ENCODE measurements around the gene BBS9. TPM values are rescaled to one million over a fixed set of nuclear protein-coding genes. Genes with fewer than 3 reads are reported as not detected.

BBS9 gene
- total RNA-seq, 2 experiments from 2014 or later: 9.2 to 9.5 TPM

GRCh38 chr7:33537104-33537477 is 407.7 kb downstream of the BBS9 start:
- Mint-ChIP-seq H3K27me3 (no peaks in the 10 kb centered on the region), H3K27ac (no peak overlapping the region), H3K4me3 (no peak overlapping the region), H3K36me3 (peaks cover 74% of the 10 kb centered on the region), H3K4me1 (ENCODE audit: low read depth) (no peaks in the 10 kb centered on the region), H3K9me3 (peaks cover 39% of the 10 kb centered on the region)
- ChIA-PET CTCF (no interaction called here), POLR2A (no interaction called here)
- DNase-seq: no peak
- intact Hi-C loops (cut with micrococcal nuclease): no loop called here

- no peak for DNase-seq
- Mint-ChIP-seq H3K9me3 (peaks cover 45% of the 10 kb centered on the region), H3K4me1 (ENCODE audit: low read depth) (no peaks in the 10 kb centered on the region), H3K27ac (no peak overlapping the region), H3K4me3 (no peak overlapping the region), H3K36me3 (peaks cover 79% of the 10 kb centered on the region), H3K27me3 (no peaks in the 10 kb centered on the region)
- intact Hi-C loops (cut with micrococcal nuclease): no loop called here
- CTCF ChIA-PET: no interaction called here
- POLR2A ChIA-PET: no interaction called here
These were observed 409.8 kb downstream of the BBS9 start for GRCh38 chr7:33539198-33539597.

DNA sequence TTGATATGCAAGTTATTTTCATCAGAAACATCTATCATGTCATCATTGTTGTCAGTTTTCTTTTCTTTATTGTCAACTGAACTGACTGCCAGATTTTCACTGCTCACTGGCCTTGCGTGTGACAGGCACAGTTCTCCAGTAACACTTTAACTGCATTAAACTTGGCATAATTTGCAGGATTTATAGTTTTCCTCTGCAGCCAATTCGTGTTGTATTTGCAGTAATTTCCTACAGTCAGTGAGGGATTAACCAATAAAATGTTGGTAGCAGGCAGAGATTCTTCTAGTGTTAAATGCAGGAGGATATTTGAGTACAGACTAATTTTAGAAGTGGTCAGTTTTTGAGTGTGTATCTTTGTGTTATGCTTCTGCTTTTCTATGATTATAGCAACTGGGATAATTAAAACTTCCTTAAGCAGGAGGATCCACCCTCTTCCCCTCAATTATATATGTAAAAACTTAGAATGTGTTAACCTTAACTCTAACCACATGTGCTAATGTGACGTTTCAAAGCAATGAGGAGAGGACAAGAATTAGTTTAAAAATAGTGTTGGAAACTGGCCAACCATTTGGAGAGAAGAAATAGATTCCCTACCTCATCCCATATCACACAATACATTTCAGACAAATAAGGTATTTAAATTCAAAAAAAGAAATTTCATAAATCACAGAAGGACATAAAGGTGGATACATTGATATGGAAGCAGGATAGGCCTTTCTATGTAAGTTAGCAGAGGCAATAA is 410.5 kb downstream of the BBS9 start:
- intact Hi-C loops (cut with micrococcal nuclease): no loop called here
- H3K36me3 Mint-ChIP-seq: peaks cover 73% of the 10 kb centered on the region
- H3K4me3 Mint-ChIP-seq: no peak overlapping the region
- H3K27me3 Mint-ChIP-seq: no peaks in the 10 kb centered on the region
- ChIA-PET POLR2A (no interaction called here), CTCF (no interaction called here)
- peaks cover 45% of the 10 kb centered on the region for H3K9me3 Mint-ChIP-seq
- no peaks in the 10 kb centered on the region for H3K4me1 Mint-ChIP-seq (ENCODE audit: low read depth)
- no peak overlapping the region for H3K27ac Mint-ChIP-seq
- no peak for DNase-seq

- H3K4me1 Mint-ChIP-seq (ENCODE audit: low read depth): no peaks in the 10 kb centered on the region
- CTCF ChIA-PET: no interaction called here
These were observed 418.5 kb downstream of the BBS9 start for GRCh38 chr7:33547880-33548279.

DNA sequence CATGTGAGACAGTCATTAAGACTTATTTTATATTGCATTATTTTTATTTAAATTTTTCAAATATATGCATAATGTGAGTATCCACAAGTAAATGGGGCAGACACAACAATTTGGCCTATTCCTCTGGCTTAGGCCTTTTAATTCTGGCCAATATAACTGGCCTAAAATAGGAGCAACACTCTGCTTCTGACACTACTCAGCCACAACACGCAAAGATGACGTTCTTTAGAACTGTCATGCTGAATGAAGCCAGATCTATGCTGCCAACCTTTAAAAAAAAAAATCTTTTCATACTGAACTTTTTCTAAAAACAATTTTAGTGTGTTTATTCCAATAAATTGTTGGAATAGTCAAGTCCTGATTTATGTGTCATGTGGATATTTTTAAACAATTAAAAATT is 421.0 kb downstream of the BBS9 start:
- no peak overlapping the region for H3K27ac Mint-ChIP-seq
- peaks cover 2% of the 10 kb centered on the region for H3K36me3 Mint-ChIP-seq
- H3K27me3 Mint-ChIP-seq: no peaks in the 10 kb centered on the region
- H3K4me1 Mint-ChIP-seq (ENCODE audit: low read depth): no peaks in the 10 kb centered on the region
- ChIA-PET POLR2A (no interaction called here), CTCF (no interaction called here)
- H3K4me3 Mint-ChIP-seq: no peak overlapping the region
- H3K9me3 Mint-ChIP-seq: peaks cover 2% of the 10 kb centered on the region
- no peak for DNase-seq
- intact Hi-C loops (cut with micrococcal nuclease): no loop called here

More at GRCh38 chr7:33547880-33548279, 418.5 kb downstream of the BBS9 start:
- Mint-ChIP-seq H3K27me3 (no peaks in the 10 kb centered on the region), H3K4me3 (no peak overlapping the region), H3K27ac (no peak overlapping the region), H3K36me3 (peaks cover 14% of the 10 kb centered on the region), H3K9me3 (peaks cover 3% of the 10 kb centered on the region)
- no peak for DNase-seq
- POLR2A ChIA-PET: no interaction called here
- intact Hi-C loops (cut with micrococcal nuclease): no loop called here

- no peaks in the 10 kb centered on the region for H3K4me1 Mint-ChIP-seq (ENCODE audit: low read depth)
- H3K27ac Mint-ChIP-seq: no peak overlapping the region
- H3K27me3 Mint-ChIP-seq: no peaks in the 10 kb centered on the region
- peaks cover 2% of the 10 kb centered on the region for H3K36me3 Mint-ChIP-seq
- ChIA-PET CTCF (no interaction called here), POLR2A (no interaction called here)
- no peak overlapping the region for H3K4me3 Mint-ChIP-seq
- no peak for DNase-seq
- peaks cover 2% of the 10 kb centered on the region for H3K9me3 Mint-ChIP-seq
- intact Hi-C loops (cut with micrococcal nuclease): no loop called here
These were observed 421.6 kb downstream of the BBS9 start for GRCh38 chr7:33550979-33551378.

DNA sequence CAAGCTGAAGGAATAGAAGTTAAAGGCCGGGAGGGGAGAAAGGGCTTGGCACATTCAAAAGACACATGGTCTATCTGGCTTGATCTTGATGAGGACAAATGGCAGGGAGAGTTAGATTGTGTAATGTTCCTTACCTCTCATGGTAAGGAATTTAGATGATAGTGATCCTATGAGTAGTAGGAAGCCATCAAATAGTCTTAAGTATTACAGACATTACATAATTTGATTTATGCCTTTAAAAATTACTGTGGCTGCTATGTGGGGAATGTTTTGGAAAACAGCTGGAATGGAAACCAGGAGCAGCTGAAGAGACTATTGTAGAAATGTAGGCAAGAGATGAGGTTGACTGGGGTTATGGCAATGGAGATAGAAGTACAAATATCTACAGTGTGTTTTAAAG is 424.7 kb downstream of the BBS9 start:
- no peaks in the 10 kb centered on the region for H3K4me1 Mint-ChIP-seq (ENCODE audit: low read depth)
- no peaks in the 10 kb centered on the region for H3K27me3 Mint-ChIP-seq
- intact Hi-C loops (cut with micrococcal nuclease): no loop called here
- POLR2A ChIA-PET: no interaction called here
- DNase-seq: no peak
- no peaks in the 10 kb centered on the region for H3K9me3 Mint-ChIP-seq
- CTCF ChIA-PET: no interaction called here
- H3K36me3 Mint-ChIP-seq: no peaks in the 10 kb centered on the region
- H3K4me3 Mint-ChIP-seq: no peak overlapping the region
- H3K27ac Mint-ChIP-seq: no peak overlapping the region

DNA sequence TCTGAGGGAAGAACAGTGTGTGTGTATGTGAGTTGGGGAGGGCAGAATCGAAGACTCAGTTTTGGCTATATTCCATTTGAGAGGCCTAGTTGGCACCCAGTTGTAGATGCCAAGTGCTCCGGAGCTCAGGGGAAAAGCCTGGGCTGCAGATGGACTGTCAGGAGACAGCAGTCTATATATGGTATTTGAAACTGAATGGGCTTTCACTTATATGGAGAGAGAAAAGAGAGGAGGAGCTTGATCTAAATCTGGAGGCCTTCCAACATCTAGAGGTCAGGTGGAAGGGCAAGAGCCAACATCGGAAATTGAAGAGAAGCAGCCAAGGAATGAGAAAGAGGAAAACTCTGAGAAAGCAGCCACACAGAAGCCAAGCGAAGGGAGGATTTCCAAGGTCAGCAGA is 425.2 kb downstream of the BBS9 start:
- Mint-ChIP-seq H3K36me3 (no peaks in the 10 kb centered on the region), H3K27ac (no peak overlapping the region), H3K4me1 (ENCODE audit: low read depth) (no peaks in the 10 kb centered on the region), H3K27me3 (no peaks in the 10 kb centered on the region), H3K9me3 (no peaks in the 10 kb centered on the region), H3K4me3 (no peak overlapping the region)
- CTCF ChIA-PET: no interaction called here
- intact Hi-C loops (cut with micrococcal nuclease): no loop called here
- no peak for DNase-seq
- POLR2A ChIA-PET: no interaction called here

- H3K27me3 Mint-ChIP-seq: no peaks in the 10 kb centered on the region
- H3K36me3 Mint-ChIP-seq: no peaks in the 10 kb centered on the region
- no peak overlapping the region for H3K4me3 Mint-ChIP-seq
- POLR2A ChIA-PET: no interaction called here
- DNase-seq: no peak
- CTCF ChIA-PET: no interaction called here
- intact Hi-C loops (cut with micrococcal nuclease): no loop called here
- no peak overlapping the region for H3K27ac Mint-ChIP-seq
- no peaks in the 10 kb centered on the region for H3K9me3 Mint-ChIP-seq
- H3K4me1 Mint-ChIP-seq (ENCODE audit: low read depth): no peaks in the 10 kb centered on the region
These were observed 427.1 kb downstream of the BBS9 start for GRCh38 chr7:33556472-33556871.

GRCh38 chr7:33558549-33559323 is 429.4 kb downstream of the BBS9 start:
- no peak overlapping the region for H3K4me3 Mint-ChIP-seq
- DNase-seq: no peak
- H3K27me3 Mint-ChIP-seq: no peaks in the 10 kb centered on the region
- no peaks in the 10 kb centered on the region for H3K4me1 Mint-ChIP-seq (ENCODE audit: low read depth)
- no peaks in the 10 kb centered on the region for H3K9me3 Mint-ChIP-seq
- H3K27ac Mint-ChIP-seq: no peak overlapping the region
- intact Hi-C loops (cut with micrococcal nuclease): no loop called here
- H3K36me3 Mint-ChIP-seq: no peaks in the 10 kb centered on the region
- ChIA-PET POLR2A (no interaction called here), CTCF (no interaction called here)

- H3K36me3 Mint-ChIP-seq: no peaks in the 10 kb centered on the region
- H3K27ac Mint-ChIP-seq: no peak overlapping the region
- ChIA-PET POLR2A (no interaction called here), CTCF (no interaction called here)
- H3K27me3 Mint-ChIP-seq: no peaks in the 10 kb centered on the region
- intact Hi-C loops (cut with micrococcal nuclease): no loop called here
- no peaks in the 10 kb centered on the region for H3K9me3 Mint-ChIP-seq
- no peak overlapping the region for H3K4me3 Mint-ChIP-seq
- no peaks in the 10 kb centered on the region for H3K4me1 Mint-ChIP-seq (ENCODE audit: low read depth)
- DNase-seq: no peak
These were observed 430.0 kb downstream of the BBS9 start for GRCh38 chr7:33559324-33559710.

- H3K27me3 Mint-ChIP-seq: no peaks in the 10 kb centered on the region
- POLR2A ChIA-PET: no interaction called here
- CTCF ChIA-PET: no interaction called here
- H3K4me1 Mint-ChIP-seq (ENCODE audit: low read depth): no peaks in the 10 kb centered on the region
- intact Hi-C loops (cut with micrococcal nuclease): no loop called here
- no peak overlapping the region for H3K4me3 Mint-ChIP-seq
- H3K36me3 Mint-ChIP-seq: peaks cover under 1% of the 10 kb centered on the region
- no peak for DNase-seq
- no peak overlapping the region for H3K27ac Mint-ChIP-seq
- H3K9me3 Mint-ChIP-seq: no peaks in the 10 kb centered on the region
These were observed 433.6 kb downstream of the BBS9 start for GRCh38 chr7:33562996-33563395.

- ChIA-PET CTCF (no interaction called here), POLR2A (no interaction called here)
- no peak for DNase-seq
- Mint-ChIP-seq H3K27ac (no peak overlapping the region), H3K4me1 (ENCODE audit: low read depth) (no peaks in the 10 kb centered on the region), H3K4me3 (no peak overlapping the region), H3K27me3 (no peaks in the 10 kb centered on the region), H3K36me3 (peaks cover 2% of the 10 kb centered on the region), H3K9me3 (no peaks in the 10 kb centered on the region)
- intact Hi-C loops (cut with micrococcal nuclease): no loop called here
These were observed 434.3 kb downstream of the BBS9 start for GRCh38 chr7:33563651-33564050.

Data from activated CD4-positive, alpha-beta memory T cell treated with anti-CD3 and anti-CD28 coated beads for 36 hours (primary cell).